ENCODE measurements around the gene ADIPOQ. TPM values are rescaled to one million over a fixed set of nuclear protein-coding genes. Genes with fewer than 3 reads are reported as not detected.
"Not testable (repeated sequence)": the region's sequence is repeated elsewhere in the genome, so short reads cannot be mapped to it uniquely, and the experiment has no call there.

The ADIPOQ gene
- total and polyA plus RNA-seq, 4 donors = 0.02 TPM; not detected in 3

DNA sequence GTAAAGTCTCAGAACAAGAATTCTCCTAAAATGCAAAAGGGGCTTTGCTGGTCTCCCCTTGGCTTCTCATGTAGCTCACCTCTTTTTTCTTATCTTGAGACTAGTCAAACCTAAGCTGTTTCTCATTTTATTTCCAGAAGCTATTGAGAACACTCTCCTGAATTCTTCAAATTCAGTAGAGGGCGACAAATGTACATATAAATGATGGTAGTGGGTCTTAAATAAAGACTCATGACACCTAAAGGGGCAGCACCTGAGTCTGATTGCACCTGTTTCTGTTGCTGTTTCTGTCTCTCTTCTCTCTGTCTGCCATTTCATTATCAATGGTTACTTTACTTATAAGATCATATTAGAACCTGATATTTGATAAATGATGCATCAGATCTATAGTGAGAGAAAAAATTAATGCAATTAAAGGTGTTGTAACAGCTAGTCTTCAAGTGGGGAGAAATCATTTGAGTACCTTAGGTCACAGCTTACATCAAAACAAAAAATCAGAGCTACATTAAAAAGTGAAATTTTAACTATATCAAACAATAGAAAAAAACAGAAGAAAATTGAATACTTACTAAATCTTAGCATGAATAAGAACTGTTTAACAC lies 7.0 kb downstream of the ADIPOQ start:
- Histone ChIP-seq H3K36me3 (ENCODE audit: control insufficient read depth in 4 of 4, insufficient read depth in 3 of 4, low read depth in 1 of 4, low read length in 3 of 4) (no peaks in the 10 kb centered on the region), H3K4me1 (ENCODE audit: control insufficient read depth in 4 of 4, insufficient read depth in 4 of 4, low read length in 3 of 4) (no peaks in the 10 kb centered on the region), H3K27me3 (ENCODE audit: control insufficient read depth in 4 of 4, insufficient read depth in 4 of 4, low read length in 3 of 4) (no peaks in the 10 kb centered on the region), H3K4me3 (ENCODE audit: low read depth in 1 of 3, low read length in 3 of 3) (no peak overlapping the region), H3K27ac (ENCODE audit: low read depth in 1 of 2, low read length in 2 of 2) (no peak overlapping the region), H3K9ac (ENCODE audit: low read depth in 1 of 2, low read length in 2 of 2) (no peak overlapping the region), H3K9me3 (ENCODE audit: control insufficient read depth in 4 of 4, low read length in 3 of 4) (no peaks in the 10 kb centered on the region)
- no peak for DNase-seq (ENCODE audit: low spot score)
- TF ChIP-seq, protein P1, sequence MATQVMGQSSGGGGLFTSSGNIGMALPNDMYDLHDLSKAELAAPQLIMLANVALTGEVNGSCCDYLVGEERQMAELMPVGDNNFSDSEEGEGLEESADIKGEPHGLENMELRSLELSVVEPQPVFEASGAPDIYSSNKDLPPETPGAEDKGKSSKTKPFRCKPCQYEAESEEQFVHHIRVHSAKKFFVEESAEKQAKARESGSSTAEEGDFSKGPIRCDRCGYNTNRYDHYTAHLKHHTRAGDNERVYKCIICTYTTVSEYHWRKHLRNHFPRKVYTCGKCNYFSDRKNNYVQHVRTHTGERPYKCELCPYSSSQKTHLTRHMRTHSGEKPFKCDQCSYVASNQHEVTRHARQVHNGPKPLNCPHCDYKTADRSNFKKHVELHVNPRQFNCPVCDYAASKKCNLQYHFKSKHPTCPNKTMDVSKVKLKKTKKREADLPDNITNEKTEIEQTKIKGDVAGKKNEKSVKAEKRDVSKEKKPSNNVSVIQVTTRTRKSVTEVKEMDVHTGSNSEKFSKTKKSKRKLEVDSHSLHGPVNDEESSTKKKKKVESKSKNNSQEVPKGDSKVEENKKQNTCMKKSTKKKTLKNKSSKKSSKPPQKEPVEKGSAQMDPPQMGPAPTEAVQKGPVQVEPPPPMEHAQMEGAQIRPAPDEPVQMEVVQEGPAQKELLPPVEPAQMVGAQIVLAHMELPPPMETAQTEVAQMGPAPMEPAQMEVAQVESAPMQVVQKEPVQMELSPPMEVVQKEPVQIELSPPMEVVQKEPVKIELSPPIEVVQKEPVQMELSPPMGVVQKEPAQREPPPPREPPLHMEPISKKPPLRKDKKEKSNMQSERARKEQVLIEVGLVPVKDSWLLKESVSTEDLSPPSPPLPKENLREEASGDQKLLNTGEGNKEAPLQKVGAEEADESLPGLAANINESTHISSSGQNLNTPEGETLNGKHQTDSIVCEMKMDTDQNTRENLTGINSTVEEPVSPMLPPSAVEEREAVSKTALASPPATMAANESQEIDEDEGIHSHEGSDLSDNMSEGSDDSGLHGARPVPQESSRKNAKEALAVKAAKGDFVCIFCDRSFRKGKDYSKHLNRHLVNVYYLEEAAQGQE (IDR thresholded peaks at IDR 0.05) = no peak
- TF ChIP-seq, protein P2, sequence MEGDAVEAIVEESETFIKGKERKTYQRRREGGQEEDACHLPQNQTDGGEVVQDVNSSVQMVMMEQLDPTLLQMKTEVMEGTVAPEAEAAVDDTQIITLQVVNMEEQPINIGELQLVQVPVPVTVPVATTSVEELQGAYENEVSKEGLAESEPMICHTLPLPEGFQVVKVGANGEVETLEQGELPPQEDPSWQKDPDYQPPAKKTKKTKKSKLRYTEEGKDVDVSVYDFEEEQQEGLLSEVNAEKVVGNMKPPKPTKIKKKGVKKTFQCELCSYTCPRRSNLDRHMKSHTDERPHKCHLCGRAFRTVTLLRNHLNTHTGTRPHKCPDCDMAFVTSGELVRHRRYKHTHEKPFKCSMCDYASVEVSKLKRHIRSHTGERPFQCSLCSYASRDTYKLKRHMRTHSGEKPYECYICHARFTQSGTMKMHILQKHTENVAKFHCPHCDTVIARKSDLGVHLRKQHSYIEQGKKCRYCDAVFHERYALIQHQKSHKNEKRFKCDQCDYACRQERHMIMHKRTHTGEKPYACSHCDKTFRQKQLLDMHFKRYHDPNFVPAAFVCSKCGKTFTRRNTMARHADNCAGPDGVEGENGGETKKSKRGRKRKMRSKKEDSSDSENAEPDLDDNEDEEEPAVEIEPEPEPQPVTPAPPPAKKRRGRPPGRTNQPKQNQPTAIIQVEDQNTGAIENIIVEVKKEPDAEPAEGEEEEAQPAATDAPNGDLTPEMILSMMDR (IDR thresholded peaks at IDR 0.05; ENCODE audit: low read depth, low read length, missing input control) = peak; percentile 53
- no peak for TF ChIP-seq RXRA (IDR thresholded peaks at IDR 0.05)
- TF ChIP-seq FOXA2 (IDR thresholded peaks at IDR 0.05) = no peak
- TF ChIP-seq RAD21 (IDR thresholded peaks at IDR 0.05) = peak; percentile 89 to 91
- no peak for TF ChIP-seq GABPA (IDR thresholded peaks at IDR 0.05 in 1 of 2, conservative IDR thresholded peaks at IDR 0.05 in 1 of 2)
- 3% methylated on average over 1 of the region's 1 CpG for WGBS

DNA sequence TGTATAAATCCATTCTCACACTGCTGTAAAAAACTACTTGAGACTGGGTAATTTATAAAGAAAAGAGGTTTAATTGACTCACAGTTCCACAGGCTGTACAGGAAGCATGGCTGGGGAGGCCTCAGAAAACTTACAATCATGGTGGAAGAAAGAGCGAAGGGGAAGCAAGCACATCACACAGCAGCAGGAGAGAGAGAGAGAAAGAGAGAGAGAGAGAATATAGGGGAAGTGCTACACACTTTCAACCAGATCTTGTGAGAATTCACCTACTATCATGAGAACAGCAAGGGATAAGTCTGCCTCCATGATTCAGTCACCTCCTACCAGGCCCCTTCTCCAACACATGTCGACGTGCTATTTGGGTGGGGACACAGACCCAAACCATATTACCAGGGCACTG lies 9.3 kb downstream of the ADIPOQ start:
- not testable (repeated sequence) for H3K4me1 ChIP-seq (ENCODE audit: control insufficient read depth in 4 of 4, insufficient read depth in 4 of 4, low read length in 3 of 4); H3K9ac ChIP-seq (ENCODE audit: low read depth in 1 of 2, low read length in 2 of 2); H3K9me3 ChIP-seq (ENCODE audit: control insufficient read depth in 4 of 4, low read length in 3 of 4); DNase-seq (ENCODE audit: low spot score); H3K36me3 ChIP-seq (ENCODE audit: control insufficient read depth in 4 of 4, insufficient read depth in 3 of 4, low read depth in 1 of 4, low read length in 3 of 4); H3K27me3 ChIP-seq (ENCODE audit: control insufficient read depth in 4 of 4, insufficient read depth in 4 of 4, low read length in 3 of 4); H3K27ac ChIP-seq (ENCODE audit: low read depth in 1 of 2, low read length in 2 of 2); H3K4me3 ChIP-seq (ENCODE audit: low read depth in 1 of 3, low read length in 3 of 3)
- WGBS = 97% methylated on average over 3 of the region's 3 CpGs

DNA sequence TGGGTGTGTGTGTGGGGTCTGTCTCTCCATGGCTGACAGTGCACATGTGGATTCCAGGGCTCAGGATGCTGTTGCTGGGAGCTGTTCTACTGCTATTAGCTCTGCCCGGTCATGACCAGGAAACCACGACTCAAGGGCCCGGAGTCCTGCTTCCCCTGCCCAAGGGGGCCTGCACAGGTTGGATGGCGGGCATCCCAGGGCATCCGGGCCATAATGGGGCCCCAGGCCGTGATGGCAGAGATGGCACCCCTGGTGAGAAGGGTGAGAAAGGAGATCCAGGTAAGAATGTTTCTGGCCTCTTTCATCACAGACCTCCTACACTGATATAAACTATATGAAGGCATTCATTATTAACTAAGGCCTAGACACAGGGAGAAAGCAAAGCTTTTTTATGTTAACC lies 10.5 kb downstream of the ADIPOQ start:
- no peaks in the 10 kb centered on the region for H3K36me3 ChIP-seq (ENCODE audit: control insufficient read depth in 4 of 4, insufficient read depth in 3 of 4, low read depth in 1 of 4, low read length in 3 of 4)
- H3K4me3 ChIP-seq (ENCODE audit: low read depth in 1 of 3, low read length in 3 of 3) = no peak overlapping the region
- WGBS = 87% methylated on average over 6 of the region's 6 CpGs
- H3K9ac ChIP-seq (ENCODE audit: low read depth in 1 of 2, low read length in 2 of 2) = no peak overlapping the region
- TF ChIP-seq, protein P3, sequence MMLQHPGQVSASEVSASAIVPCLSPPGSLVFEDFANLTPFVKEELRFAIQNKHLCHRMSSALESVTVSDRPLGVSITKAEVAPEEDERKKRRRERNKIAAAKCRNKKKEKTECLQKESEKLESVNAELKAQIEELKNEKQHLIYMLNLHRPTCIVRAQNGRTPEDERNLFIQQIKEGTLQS (IDR thresholded peaks at IDR 0.05) = no peak
- TF ChIP-seq RXRA (IDR thresholded peaks at IDR 0.05) = no peak
- no peak for TF ChIP-seq HNF4A (conservative IDR thresholded peaks at IDR 0.05)
- TF ChIP-seq, protein P2 (IDR thresholded peaks at IDR 0.05; ENCODE audit: low read depth, low read length, missing input control) = no peak
- TF ChIP-seq RAD21 (IDR thresholded peaks at IDR 0.05) = no peak
- no peak for TF ChIP-seq YY1 (IDR thresholded peaks at IDR 0.05)
- TF ChIP-seq FOXA2 (IDR thresholded peaks at IDR 0.05) = no peak
- TF ChIP-seq SP1 (IDR thresholded peaks at IDR 0.05) = no peak
- no peak for TF ChIP-seq NR2F2 (IDR thresholded peaks at IDR 0.05)
- no peak for TF ChIP-seq TAF1 (conservative IDR thresholded peaks at IDR 0.05)
- no peak for TF ChIP-seq FOXA1 (IDR thresholded peaks at IDR 0.05)
- TF ChIP-seq, protein P1 (IDR thresholded peaks at IDR 0.05) = no peak
- no peak for TF ChIP-seq EGR1 (IDR thresholded peaks at IDR 0.05; ENCODE audit: low read depth in 2 of 2)
- TF ChIP-seq, protein P4, sequence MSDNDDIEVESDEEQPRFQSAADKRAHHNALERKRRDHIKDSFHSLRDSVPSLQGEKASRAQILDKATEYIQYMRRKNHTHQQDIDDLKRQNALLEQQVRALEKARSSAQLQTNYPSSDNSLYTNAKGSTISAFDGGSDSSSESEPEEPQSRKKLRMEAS (IDR thresholded peaks at IDR 0.05) = no peak
- TF ChIP-seq JUND (IDR thresholded peaks at IDR 0.05) = no peak
- no peak for DNase-seq (ENCODE audit: low spot score)
- H3K9me3 ChIP-seq (ENCODE audit: control insufficient read depth in 4 of 4, low read length in 3 of 4) = no peaks in the 10 kb centered on the region
- no peak overlapping the region for H3K27ac ChIP-seq (ENCODE audit: low read depth in 1 of 2, low read length in 2 of 2)
- H3K4me1 ChIP-seq (ENCODE audit: control insufficient read depth in 4 of 4, insufficient read depth in 4 of 4, low read length in 3 of 4) = no peaks in the 10 kb centered on the region
- H3K27me3 ChIP-seq (ENCODE audit: control insufficient read depth in 4 of 4, insufficient read depth in 4 of 4, low read length in 3 of 4) = no peaks in the 10 kb centered on the region

Measured in liver (tissue), 9 donors.